ENCODE data around the gene APOL6.

Gene APOL6

DNA sequence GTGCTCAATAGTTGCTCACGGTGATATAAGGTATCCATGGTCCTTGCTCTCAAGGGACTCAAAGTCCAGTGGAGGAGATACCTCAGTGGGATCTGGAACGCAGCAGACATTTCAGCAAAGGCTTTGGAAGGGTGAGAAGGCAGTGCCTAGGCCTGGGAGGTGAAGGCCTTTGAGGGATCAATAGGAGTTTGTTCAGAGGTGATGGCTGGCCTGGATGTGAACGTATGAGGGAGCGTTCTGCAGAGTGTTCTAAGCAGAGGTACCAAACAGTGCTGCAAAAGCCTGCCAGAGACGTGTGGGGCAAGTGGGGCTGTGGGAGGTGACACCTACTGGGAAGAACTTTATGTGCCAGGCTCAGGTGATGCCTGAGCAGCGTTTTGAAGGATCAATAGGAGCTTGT lies 23.7 kb upstream of the APOL6 start:
- Histone ChIP-seq H3K9ac (ENCODE audit: low read length) (no peak overlapping the region), H3K4me2 (ENCODE audit: low read depth, low read length) (no peak overlapping the region), H3K79me2 (ENCODE audit: low read length) (no peaks in the 10 kb centered on the region), H3K4me3 (ENCODE audit: low read length) (no peak overlapping the region), H2AFZ (ENCODE audit: low read length) (no peak overlapping the region), H3K27ac (ENCODE audit: low read length) (no peak overlapping the region), H3K9me2 (replicated peaks; ENCODE audit: insufficient read depth, low read length) (no peaks in the 10 kb centered on the region), H3F3A (ENCODE audit: insufficient read depth, low read length) (peaks cover 11% of the 10 kb centered on the region; the same call in 1 of the 2 replicates), H4K20me1 (ENCODE audit: insufficient read depth, low read length) (no peaks in the 10 kb centered on the region), H3K27me3 (replicated peaks; ENCODE audit: insufficient read depth, low read length) (no peaks in the 10 kb centered on the region), H3K36me3 (replicated peaks; ENCODE audit: insufficient read depth, low read length) (no peaks in the 10 kb centered on the region), H3K4me1 (ENCODE audit: low read length) (peaks cover 7% of the 10 kb centered on the region), H3K9me3 (replicated peaks; ENCODE audit: insufficient read depth, low read length) (no peaks in the 10 kb centered on the region)
- no peak for DNase-seq
- TF ChIP-seq, protein P1, sequence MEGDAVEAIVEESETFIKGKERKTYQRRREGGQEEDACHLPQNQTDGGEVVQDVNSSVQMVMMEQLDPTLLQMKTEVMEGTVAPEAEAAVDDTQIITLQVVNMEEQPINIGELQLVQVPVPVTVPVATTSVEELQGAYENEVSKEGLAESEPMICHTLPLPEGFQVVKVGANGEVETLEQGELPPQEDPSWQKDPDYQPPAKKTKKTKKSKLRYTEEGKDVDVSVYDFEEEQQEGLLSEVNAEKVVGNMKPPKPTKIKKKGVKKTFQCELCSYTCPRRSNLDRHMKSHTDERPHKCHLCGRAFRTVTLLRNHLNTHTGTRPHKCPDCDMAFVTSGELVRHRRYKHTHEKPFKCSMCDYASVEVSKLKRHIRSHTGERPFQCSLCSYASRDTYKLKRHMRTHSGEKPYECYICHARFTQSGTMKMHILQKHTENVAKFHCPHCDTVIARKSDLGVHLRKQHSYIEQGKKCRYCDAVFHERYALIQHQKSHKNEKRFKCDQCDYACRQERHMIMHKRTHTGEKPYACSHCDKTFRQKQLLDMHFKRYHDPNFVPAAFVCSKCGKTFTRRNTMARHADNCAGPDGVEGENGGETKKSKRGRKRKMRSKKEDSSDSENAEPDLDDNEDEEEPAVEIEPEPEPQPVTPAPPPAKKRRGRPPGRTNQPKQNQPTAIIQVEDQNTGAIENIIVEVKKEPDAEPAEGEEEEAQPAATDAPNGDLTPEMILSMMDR (IDR thresholded peaks at IDR 0.05; ENCODE audit: low read length): no peak
- TF ChIP-seq EZH2 (optimal IDR thresholded peaks at IDR 0.05; ENCODE audit: low read depth, low read length) (no peak), EZH2phosphoT487 (IDR thresholded peaks at IDR 0.05; ENCODE audit: low read length) (no peak)

DNA sequence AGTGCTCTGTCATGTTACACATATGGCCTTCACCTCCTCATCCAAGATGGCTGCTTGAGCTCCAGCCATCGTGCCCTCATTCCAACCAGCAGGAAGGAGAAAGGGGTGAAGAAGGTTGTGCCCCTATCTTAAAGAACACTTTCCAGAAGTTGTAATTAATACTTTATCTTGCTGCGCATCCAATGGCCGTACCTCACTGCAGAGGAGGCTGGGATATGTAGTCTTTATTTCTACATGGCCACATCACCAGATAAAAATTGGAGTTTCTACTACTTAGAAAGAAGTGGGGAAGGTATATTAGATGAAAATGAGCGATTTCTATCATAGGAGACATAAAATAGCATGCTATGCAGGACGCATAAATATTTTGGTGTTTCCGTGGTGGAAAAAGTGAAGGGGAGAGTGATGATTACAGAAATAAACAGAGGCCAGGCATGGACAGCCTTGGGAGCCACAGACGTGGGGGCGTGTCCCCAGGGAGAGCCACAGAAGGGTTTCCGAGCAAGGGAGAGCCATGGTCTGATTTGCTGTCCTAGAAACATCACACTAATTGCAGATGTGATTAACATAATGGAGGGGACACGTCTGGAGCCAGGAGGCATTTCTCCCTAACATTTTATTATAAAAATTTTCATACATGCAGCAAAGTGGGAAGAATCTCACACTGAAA lies 22.3 kb upstream of the APOL6 start:
- TF ChIP-seq, protein P1 (IDR thresholded peaks at IDR 0.05; ENCODE audit: low read length): no peak
- TF ChIP-seq EZH2phosphoT487 (IDR thresholded peaks at IDR 0.05; ENCODE audit: low read length) (no peak), EZH2 (optimal IDR thresholded peaks at IDR 0.05; ENCODE audit: low read depth, low read length) (no peak)
- Histone ChIP-seq H3K36me3 (replicated peaks; ENCODE audit: insufficient read depth, low read length) (no peaks in the 10 kb centered on the region), H3K9ac (ENCODE audit: low read length) (no peak overlapping the region), H3K4me1 (ENCODE audit: low read length) (peaks cover 12% of the 10 kb centered on the region), H3K27ac (ENCODE audit: low read length) (no peak overlapping the region), H3F3A (ENCODE audit: insufficient read depth, low read length) (peaks cover 17% of the 10 kb centered on the region), H3K4me3 (ENCODE audit: low read length) (no peak overlapping the region), H3K9me2 (replicated peaks; ENCODE audit: insufficient read depth, low read length) (no peaks in the 10 kb centered on the region), H3K79me2 (ENCODE audit: low read length) (no peaks in the 10 kb centered on the region), H3K27me3 (replicated peaks; ENCODE audit: insufficient read depth, low read length) (no peaks in the 10 kb centered on the region), H2AFZ (ENCODE audit: low read length) (no peak overlapping the region), H3K9me3 (replicated peaks; ENCODE audit: insufficient read depth, low read length) (no peaks in the 10 kb centered on the region), H3K4me2 (ENCODE audit: low read depth, low read length) (no peak overlapping the region), H4K20me1 (ENCODE audit: insufficient read depth, low read length) (no peaks in the 10 kb centered on the region)
- no peak for DNase-seq

DNA sequence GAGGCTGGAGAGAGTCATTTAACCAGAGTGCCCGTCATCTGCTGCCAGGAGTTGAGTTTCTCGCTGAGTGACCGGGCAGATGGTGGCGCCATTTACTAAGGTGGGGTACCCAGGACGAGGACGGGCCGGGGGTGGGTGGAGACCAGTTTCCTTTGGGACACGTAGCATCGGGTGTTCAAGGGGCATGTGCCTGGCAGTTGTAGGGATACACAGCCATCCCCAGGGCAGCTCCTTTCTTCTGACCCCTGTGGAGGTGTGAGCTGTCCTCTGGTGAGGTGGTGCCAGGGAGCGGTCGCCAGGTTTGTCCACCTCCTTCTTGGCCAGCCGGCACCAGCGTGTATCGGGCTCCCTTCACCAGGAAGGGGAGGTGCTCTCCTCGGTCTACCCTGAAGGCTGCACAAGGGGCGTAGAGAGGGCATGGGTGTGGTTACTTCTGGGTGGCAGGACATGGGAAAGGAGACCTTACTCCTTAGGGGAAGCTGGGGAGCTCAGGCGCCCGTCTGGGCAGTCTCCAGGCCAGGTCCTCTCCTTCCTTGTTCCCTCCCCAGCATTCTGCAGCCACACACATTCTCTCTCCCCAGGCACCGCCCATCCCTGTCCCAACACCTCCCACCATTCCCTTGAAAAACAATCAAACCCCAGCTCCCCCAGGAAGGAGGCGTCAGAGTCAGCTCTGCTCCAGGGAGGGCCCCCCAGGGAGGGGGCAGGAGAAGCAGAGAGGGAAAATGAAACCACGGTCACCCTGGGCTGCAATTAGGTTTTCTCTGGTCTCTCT lies 20.8 kb upstream of the APOL6 start:
- no peaks in the 10 kb centered on the region for H4K20me1 ChIP-seq (ENCODE audit: insufficient read depth, low read length)
- TF ChIP-seq EZH2 (optimal IDR thresholded peaks at IDR 0.05; ENCODE audit: low read depth, low read length) (no peak), EZH2phosphoT487 (IDR thresholded peaks at IDR 0.05; ENCODE audit: low read length) (no peak)
- TF ChIP-seq, protein P1 (IDR thresholded peaks at IDR 0.05; ENCODE audit: low read length): peak; percentile 76
- no peaks in the 10 kb centered on the region for H3K9me3 ChIP-seq (replicated peaks; ENCODE audit: insufficient read depth, low read length)
- peak overlapping the region; percentile 75 for H3K9ac ChIP-seq (ENCODE audit: low read length)
- peak overlapping the region; percentile 56; the same call in 1 of the 2 replicates for H3K27ac ChIP-seq (ENCODE audit: low read length)
- H3K36me3 ChIP-seq (replicated peaks; ENCODE audit: insufficient read depth, low read length): no peaks in the 10 kb centered on the region
- H3K4me2 ChIP-seq (ENCODE audit: low read depth, low read length): peak overlapping the region; percentile 91
- no peaks in the 10 kb centered on the region for H3K27me3 ChIP-seq (replicated peaks; ENCODE audit: insufficient read depth, low read length)
- H2AFZ ChIP-seq (ENCODE audit: low read length): peak overlapping the region; percentile 83
- DNase-seq: peak; percentile 77
- peaks cover 17% of the 10 kb centered on the region for H3F3A ChIP-seq (ENCODE audit: insufficient read depth, low read length)
- H3K4me3 ChIP-seq (ENCODE audit: low read length): peak overlapping the region; percentile 88
- no peaks in the 10 kb centered on the region for H3K9me2 ChIP-seq (replicated peaks; ENCODE audit: insufficient read depth, low read length)
- peaks cover 12% of the 10 kb centered on the region for H3K4me1 ChIP-seq (ENCODE audit: low read length)
- H3K79me2 ChIP-seq (ENCODE audit: low read length): no peaks in the 10 kb centered on the region
